Left renal pelvis (tissue), 4 donors: ENCODE results near the gene PXMP2. TPM values are rescaled to one million over a fixed set of nuclear protein-coding genes. Genes with fewer than 3 reads are reported as not detected.

Experiments
- DNase-seq, 4 donors: peaks; one replicate each; pipeline ENCODE4 v3.0.0-alpha.2; 2013; ENCODE audit warnings: low read depth in 4 of 4, low spot score in 3 of 4
- polyA plus RNA-seq, 4 donors: library from polyadenylated mRNA; unstranded; fragments of 120-200 nt; gene quantifications; one replicate each; pipeline ENCODE4 v1.2.1, GENCODE V29; 2013; ENCODE audit not compliant: insufficient read length in 4 of 4

Gene PXMP2
- polyA plus RNA-seq, 4 donors = 41.6 to 63.5 (median 48.5) TPM

DNA sequence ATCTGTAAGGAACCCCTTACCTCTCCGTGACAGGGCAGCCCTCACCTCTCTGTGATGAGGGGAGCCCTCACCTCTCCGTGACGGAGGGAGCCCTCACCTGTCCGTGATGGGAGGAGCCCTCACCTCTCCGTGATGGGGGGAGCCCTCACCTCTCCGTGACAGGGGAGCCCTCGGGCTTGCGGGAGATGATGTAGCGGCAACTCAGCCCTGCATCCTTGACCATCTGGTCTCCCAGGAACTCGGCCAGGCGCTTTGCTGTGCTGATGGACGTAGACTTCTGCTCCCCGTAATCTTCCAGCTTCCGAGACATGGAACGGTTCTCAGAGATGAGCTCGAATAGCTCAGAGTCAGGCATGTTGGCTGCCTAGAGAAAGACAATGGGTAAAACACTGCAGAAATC lies 28.2 kb upstream of the PXMP2 start:
- DNase-seq = no peak

DNA sequence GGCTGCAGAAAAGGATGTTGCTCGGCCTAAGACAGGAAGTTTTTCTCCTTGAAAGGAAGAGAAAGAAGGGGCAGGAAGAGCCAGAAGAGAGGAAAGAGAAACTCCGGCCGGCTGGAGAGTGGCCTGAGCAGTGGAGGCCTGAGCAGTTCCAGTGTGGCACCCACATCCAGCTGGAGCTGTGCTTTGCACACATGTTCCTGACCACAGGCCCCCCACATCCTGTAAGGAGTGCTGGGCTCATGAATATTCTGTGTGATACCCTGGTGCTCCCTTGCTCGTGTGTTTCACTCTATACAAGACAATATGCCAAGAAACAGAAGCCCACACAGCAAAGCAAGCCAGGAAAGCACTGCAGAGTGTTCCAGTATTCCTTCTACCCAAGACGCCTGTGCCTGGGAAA lies 27.3 kb upstream of the PXMP2 start:
- DNase-seq = no peak

DNA sequence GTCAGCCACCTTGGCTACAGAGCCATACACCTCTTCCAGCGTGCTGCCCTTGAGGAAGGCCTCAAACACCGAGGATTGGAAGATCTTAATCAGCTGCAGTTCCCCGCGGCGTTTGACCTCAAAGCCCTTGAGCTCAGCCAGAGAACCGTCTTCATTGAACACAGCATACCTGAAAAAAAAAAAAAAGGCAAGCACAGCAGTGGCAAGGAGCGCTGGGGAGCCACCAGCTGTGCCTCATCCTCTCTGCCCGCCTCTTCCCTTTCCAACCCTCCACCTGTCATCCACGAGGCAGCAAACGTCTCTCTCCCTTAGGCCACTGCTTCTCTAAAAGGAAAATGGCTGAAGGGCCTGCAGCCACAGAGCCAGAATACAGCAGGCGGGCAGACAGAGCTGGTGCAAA lies 26.4 kb upstream of the PXMP2 start:
- no peak for DNase-seq

DNA sequence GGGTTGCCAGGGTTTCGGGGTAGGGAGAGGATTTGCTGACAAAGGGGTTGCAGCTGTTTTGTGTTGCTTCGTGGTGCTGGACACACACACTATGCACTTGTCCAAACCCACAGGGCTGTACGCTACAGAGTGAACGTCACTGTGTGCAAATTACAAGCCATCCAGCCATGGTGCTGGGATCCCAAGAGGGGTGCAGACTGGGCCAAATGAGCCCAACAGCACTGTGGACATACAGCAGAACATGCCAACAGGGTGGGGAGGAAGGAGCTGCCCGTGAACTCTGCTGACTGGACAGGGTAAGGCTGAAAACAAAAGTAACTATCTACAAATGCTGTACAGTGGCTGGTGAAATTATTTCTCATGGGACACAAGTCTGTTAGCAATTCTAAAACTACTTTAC lies 25.4 kb upstream of the PXMP2 start:
- DNase-seq = no peak

DNA sequence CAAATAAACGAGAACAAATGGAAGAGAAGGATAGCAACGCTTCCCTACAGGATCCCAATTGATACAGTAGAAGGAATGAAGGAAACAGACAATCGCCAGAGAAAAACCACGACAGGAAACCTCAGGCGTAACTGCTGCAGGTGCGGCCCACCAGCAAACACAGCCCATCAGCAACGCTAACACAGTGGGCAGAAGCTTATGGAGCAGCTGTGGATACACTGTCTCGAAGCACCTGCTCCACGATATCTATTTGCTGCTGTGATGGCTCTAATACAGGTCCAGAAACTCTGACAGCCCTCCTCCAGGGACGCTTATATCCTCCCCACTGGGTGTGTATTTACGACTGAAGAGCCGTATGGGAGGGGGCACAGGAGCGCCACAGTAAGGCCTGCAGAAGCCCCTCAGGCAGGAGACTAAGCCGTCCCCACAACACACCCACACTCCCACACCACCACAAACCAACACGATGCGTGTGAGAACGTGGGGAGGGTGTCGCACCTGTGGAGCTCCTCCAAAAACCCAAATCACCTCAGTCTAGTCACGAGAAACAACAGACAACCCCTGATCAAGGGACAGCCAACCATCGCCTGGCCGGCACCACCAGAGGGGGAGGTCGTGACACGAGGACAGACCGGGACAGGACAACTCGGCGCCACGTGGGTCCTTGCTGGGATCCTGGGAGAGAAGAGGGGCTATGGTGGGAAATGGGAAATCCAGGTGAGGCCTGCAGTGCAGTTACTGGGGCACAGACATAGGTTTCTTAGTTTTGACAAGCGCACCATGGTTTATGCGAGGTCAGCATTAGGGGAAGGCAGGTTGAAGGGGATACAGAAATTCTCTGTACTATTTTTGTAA lies 24.3 kb upstream of the PXMP2 start:
- DNase-seq = no peak

- no peak for DNase-seq
Measured at GRCh38 chr12:132664206-132665148, 22.9 kb upstream of the PXMP2 start.

DNA sequence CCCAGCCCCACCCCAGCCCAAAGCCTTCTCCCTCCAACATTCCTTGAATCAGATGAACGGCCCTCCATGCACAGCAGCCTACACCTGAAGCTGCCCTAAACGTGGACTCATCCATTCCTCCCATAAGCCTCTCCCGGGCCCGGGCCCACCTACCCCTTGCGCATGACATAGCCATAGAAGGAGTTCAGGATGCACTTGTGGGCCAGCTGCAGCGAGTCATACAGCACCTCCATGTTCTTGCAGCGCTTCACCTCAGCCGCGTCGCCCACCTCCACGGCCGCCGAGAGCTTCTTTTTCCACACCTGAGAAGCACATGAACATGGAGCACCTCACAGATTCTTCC lies 22.3 kb upstream of the PXMP2 start:
- no peak for DNase-seq

DNA sequence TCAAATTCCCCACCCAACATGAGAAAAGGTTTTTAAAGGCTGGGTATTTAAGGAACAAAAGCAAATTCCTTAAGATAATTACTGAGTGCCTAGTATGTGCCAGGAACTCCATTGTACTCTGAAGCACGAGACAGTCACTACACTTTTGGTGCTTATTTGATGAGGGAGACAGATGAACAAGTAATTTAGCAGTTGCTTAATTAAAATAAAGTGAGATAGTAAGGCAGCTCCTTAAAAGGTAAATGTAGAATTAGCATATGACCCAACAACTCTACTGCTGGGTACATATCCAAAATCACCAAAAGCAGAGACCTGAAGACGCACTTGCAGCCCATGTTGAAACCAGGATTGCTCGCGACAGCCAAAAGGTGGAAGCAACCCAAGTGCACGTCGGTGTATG lies 21.6 kb upstream of the PXMP2 start:
- no peak for DNase-seq

DNA sequence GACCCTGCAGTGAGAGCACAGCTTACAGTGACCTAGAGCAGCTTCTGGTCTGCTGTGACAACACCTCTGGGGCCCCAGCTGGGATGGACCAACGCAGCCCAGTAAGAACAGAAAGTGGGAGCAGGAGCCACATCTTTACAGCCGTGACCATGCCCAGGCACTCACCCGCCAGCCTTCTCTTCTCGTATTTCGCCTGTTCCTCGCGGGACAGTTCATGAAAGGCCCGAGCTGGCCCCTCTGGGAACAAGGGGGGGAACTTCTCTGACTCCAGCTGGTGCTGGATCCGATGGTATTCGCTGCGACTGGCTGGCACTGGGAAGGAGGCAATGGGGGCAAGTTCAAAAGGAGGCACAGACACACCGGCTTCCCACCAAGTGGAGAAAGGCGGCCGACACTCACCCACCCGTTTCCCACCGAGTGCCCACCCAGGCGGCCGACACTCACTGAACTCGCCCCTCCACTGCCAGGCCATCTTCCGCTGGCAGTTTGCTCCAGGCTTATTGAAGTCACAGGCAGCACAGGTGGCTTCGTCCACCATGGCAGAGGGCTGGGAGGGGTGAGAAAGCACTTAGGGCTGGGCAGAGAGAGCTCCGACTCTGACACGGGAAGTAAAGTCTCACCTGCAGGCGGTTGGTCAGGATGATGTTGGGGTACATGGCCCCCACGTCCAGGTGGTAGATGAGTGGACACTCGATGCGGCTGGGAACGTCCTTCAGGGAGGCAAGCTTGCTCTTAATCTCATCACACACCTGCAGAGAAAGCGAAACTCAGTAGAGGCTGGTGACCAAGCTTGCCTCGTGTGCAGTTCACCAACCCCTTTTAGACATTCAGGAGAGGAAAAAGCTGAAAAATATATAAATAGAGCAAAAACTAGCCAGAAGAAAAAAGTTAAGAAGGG lies 18.9 kb upstream of the PXMP2 start:
- DNase-seq = no peak

DNA sequence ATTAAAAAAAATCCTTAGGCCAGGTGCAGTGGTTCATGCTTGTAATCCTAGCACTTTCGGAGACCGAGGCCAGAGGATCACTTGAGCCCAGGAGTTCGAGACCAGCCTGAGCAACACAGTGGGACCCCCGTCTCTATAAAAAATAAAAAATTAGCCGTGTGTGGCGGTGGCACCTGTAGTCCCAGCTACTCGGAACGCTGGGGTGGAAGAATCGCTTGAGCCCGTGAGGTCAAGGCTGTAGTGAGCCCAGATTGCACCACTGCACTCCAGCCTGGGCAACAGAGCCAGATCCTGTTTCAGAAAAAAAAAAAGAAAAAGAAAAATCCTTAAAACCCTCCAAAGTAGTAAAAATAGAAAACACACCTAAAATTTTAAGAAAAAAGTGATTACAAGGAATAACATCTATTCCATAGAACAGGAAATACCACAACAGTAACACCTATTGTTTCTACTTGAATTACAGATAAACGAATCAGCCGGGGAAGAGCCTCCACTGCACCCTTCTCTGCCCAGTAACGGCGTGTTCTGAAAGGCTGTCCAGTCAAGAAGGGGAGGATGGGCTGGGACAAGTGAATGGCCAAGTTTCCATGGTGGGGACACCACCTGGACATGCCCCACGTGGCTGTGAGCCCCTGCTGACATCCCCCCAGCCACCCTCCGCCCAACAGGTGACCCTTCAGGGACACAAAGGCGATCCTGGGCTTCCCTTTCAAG lies 18.1 kb upstream of the PXMP2 start:
- no peak for DNase-seq

- no peak for DNase-seq
Measured at GRCh38 chr12:132672116-132672515, 15.3 kb upstream of the PXMP2 start.

- DNase-seq = no peak
Measured at GRCh38 chr12:132672678-132673077, 14.7 kb upstream of the PXMP2 start.

GRCh38 chr12:132673288-132674179 lies 13.9 kb upstream of the PXMP2 start:
- no peak for DNase-seq

DNA sequence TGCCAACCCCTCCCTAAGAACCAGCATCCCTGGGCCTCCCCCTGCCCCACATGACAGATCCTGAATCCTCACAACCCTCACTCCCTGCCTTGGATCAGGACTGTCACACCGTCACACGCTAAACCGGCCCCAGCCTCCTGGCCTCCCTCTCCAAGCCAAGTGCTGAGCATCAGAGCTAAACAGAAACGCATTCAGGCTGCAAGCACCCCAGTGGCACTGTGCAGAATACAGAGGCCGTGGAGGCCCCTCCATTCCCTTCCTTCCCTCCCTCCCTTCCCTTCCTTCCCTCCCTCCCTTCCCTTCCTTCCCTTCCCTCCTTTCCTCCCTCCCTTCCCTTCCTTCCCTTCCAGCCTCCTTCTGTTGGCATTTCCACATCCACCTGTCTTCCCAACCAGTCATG lies 12.8 kb upstream of the PXMP2 start:
- DNase-seq = no peak

GRCh38 chr12:132675757-132676432 lies 11.5 kb upstream of the PXMP2 start:
- DNase-seq = no peak

GRCh38 chr12:132677492-132677891 lies 9.9 kb upstream of the PXMP2 start:
- no peak for DNase-seq

DNA sequence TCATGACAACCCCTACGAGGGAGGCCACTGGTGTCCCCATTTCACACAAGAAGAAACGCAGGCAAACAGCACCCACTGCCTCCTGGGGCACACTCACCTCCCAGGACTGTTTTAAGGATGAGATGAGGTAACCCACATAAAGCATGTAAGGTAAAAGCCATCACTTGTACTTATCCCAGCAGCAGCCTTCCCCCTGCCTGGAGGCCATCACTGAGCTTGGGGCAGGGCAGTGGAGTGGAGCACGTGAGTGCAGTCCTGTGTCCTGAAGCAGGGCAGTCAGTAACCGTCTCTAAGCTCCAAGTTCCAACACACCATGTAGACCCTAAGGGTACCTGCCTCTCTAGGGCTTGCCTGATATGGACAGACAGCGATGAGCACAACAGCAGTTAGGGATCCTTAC lies 2.0 kb upstream of the PXMP2 start:
- DNase-seq = no peak

DNA sequence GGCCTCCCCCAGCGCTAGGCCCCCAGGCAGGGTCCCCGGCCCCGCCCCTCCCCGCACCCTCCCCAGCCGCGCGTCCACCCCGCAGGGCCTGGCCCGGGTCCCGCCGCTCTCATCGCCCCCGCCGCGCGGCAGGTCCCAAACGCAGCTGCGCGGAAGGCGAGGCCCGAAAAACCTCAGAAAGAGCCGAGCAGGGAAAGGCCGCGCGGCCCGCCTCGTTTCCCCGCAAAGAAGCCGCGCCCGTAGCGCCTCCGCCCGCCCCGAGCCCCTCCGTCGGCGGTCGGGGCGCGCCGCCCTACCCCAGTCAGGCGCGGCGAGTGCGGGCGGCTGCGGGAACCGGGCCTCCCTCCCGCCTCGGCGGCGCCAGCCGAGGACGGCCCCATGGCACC lies 569 bp upstream of the PXMP2 start:
- DNase-seq = no peak

DNA sequence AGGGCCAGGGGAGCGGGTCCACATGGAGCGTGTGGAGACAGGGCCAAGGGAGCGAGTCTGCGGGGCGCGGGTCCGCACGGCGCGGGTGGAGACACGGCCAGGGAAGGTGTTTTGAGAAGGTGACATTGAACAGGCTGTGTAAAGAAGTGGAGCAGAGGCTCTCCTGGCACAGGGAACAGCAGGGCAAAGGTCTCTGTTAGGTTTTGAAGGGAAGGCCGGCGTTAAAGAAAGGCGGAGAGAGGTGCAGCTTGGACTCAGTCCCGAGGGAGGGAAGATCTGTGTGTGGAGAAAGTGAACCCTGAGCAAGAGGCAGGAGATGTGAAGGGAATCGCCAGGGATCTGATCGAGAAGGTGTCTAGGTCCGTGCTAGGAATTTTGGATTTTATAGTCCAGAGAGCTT lies 1.8 kb downstream of the PXMP2 start:
- no peak for DNase-seq
